ENCODE results near the gene TUBGCP2. TPM values are rescaled to one million over a fixed set of nuclear protein-coding genes. Genes with fewer than 3 reads are reported as not detected.

Gene TUBGCP2
- total RNA-seq, 1 experiment from 2014 or later = 92.2 TPM

- POLR2A ChIA-PET = interaction anchor here (0.5 to 0.6 kb wide), 2 partner anchors 29 to 942 kb away, joined by 3 read pairs; no protein-coding TSS in a partner anchor
These were observed 9.9 kb upstream of the TUBGCP2 start for GRCh38 chr10:133318494-133319127.

GRCh38 chr10:133316732-133317131 lies 8.1 kb upstream of the TUBGCP2 start:
- H3K4me3 ChIP-seq (ENCODE audit: low read depth, low read length) = no peak overlapping the region
- Mint-ChIP-seq H3K9me3 (ENCODE audit: unreplicated experiment) (peaks cover 12% of the 10 kb centered on the region), H3K27ac (ENCODE audit: unreplicated experiment) (no peak overlapping the region), H3K4me1 (ENCODE audit: low read depth, unreplicated experiment) (peaks cover 7% of the 10 kb centered on the region), H3K4me3 (ENCODE audit: unreplicated experiment) (no peak overlapping the region), H3K27me3 (ENCODE audit: insufficient read depth, unreplicated experiment) (peaks cover 3% of the 10 kb centered on the region), H3K36me3 (ENCODE audit: insufficient read depth, unreplicated experiment) (peaks cover 13% of the 10 kb centered on the region)
- DNase-seq = no peak
- peaks cover 10% of the 10 kb centered on the region for H3K9me3 ChIP-seq
- no peak for TF ChIP-seq CTCF (IDR thresholded peaks at IDR 0.05; ENCODE audit: insufficient read depth in 1 of 2, low read depth in 1 of 2, low read length in 1 of 2, severe bottlenecking in 1 of 2, unreplicated experiment in 1 of 2)
- no peaks in the 10 kb centered on the region; the same call in 1 of the 2 replicates for H3K36me3 ChIP-seq (ENCODE audit: control insufficient read depth, insufficient read depth, low read length)
- intact Hi-C loops (cut with micrococcal nuclease; ENCODE audit: unreplicated experiment) = no loop called here
- POLR2A ChIA-PET = no interaction called here
- BruUV-seq (replicated peaks) = no TSS peak
- H3K4me1 ChIP-seq = peaks cover 7% of the 10 kb centered on the region
- CTCF ChIA-PET = no interaction called here
- H3K27me3 ChIP-seq (replicated peaks; ENCODE audit: control insufficient read depth, insufficient read depth, low read length) = no peaks in the 10 kb centered on the region

More at GRCh38 chr10:133318494-133319127, 9.9 kb upstream of the TUBGCP2 start:
- CTCF ChIA-PET = interaction anchor here (0.5 kb wide), 1 partner anchor 11 kb away, joined by 3 read pairs; no protein-coding TSS in a partner anchor
- Mint-ChIP-seq H3K36me3 (ENCODE audit: insufficient read depth, unreplicated experiment) (peaks cover 13% of the 10 kb centered on the region), H3K4me3 (ENCODE audit: unreplicated experiment) (peak overlapping the region; percentile 59), H3K27me3 (ENCODE audit: insufficient read depth, unreplicated experiment) (peaks cover 3% of the 10 kb centered on the region), H3K4me1 (ENCODE audit: low read depth, unreplicated experiment) (peaks cover 7% of the 10 kb centered on the region), H3K27ac (ENCODE audit: unreplicated experiment) (no peak overlapping the region), H3K9me3 (ENCODE audit: unreplicated experiment) (peaks cover 12% of the 10 kb centered on the region)
- H3K27me3 ChIP-seq (replicated peaks; ENCODE audit: control insufficient read depth, insufficient read depth, low read length) = no peaks in the 10 kb centered on the region
- no peaks in the 10 kb centered on the region for H3K36me3 ChIP-seq (ENCODE audit: control insufficient read depth, insufficient read depth, low read length)
- H3K4me3 ChIP-seq (ENCODE audit: low read depth, low read length) = peak overlapping the region; percentile 41
- no TSS peak for BruUV-seq (replicated peaks)
- TF ChIP-seq CTCF (IDR thresholded peaks at IDR 0.05; ENCODE audit: insufficient read depth in 1 of 2, low read depth in 1 of 2, low read length in 1 of 2, severe bottlenecking in 1 of 2, unreplicated experiment in 1 of 2) = peak; percentile 75 to 82
- intact Hi-C loops (cut with micrococcal nuclease; ENCODE audit: unreplicated experiment) = no loop called here
- H3K9me3 ChIP-seq = peaks cover 13% of the 10 kb centered on the region
- H3K4me1 ChIP-seq = peaks cover 7% of the 10 kb centered on the region
- DNase-seq = peak; percentile 71 to 83

GRCh38 chr10:133316266-133316665 lies 7.6 kb upstream of the TUBGCP2 start:
- Mint-ChIP-seq H3K36me3 (ENCODE audit: insufficient read depth, unreplicated experiment) (peaks cover 18% of the 10 kb centered on the region), H3K27ac (ENCODE audit: unreplicated experiment) (no peak overlapping the region), H3K4me1 (ENCODE audit: low read depth, unreplicated experiment) (peaks cover 7% of the 10 kb centered on the region), H3K9me3 (ENCODE audit: unreplicated experiment) (peaks cover 12% of the 10 kb centered on the region), H3K4me3 (ENCODE audit: unreplicated experiment) (no peak overlapping the region), H3K27me3 (ENCODE audit: insufficient read depth, unreplicated experiment) (peaks cover 3% of the 10 kb centered on the region)
- no peak for TF ChIP-seq CTCF (IDR thresholded peaks at IDR 0.05; ENCODE audit: insufficient read depth in 1 of 2, low read depth in 1 of 2, low read length in 1 of 2, severe bottlenecking in 1 of 2, unreplicated experiment in 1 of 2)
- no peak overlapping the region for H3K4me3 ChIP-seq (ENCODE audit: low read depth, low read length)
- peaks cover 10% of the 10 kb centered on the region for H3K9me3 ChIP-seq
- no peaks in the 10 kb centered on the region for H3K27me3 ChIP-seq (replicated peaks; ENCODE audit: control insufficient read depth, insufficient read depth, low read length)
- ChIA-PET POLR2A (interaction anchor here (1.2 kb wide), 1 partner anchor 42 kb away, joined by 3 read pairs; the partner anchor contains the start of gene FUOM), CTCF (no interaction called here)
- no peaks in the 10 kb centered on the region; the same call in 1 of the 2 replicates for H3K36me3 ChIP-seq (ENCODE audit: control insufficient read depth, insufficient read depth, low read length)
- peaks cover 7% of the 10 kb centered on the region for H3K4me1 ChIP-seq
- intact Hi-C loops (cut with micrococcal nuclease; ENCODE audit: unreplicated experiment) = no loop called here
- peak in 1 of 2 experiments; percentile 37 for DNase-seq
- BruUV-seq (replicated peaks) = no TSS peak
